ENCODE data around the gene PDE8A. TPM values are rescaled to one million over a fixed set of nuclear protein-coding genes. Genes with fewer than 3 reads are reported as not detected.

PDE8A gene
- total and polyA plus RNA-seq, 2 of the 4 experiments (the other 2 are of a cell fraction): 32.4 to 35.9 TPM

- Histone ChIP-seq H2AFZ (replicated peaks; ENCODE audit: low read length, poor library complexity) (no peak overlapping the region), H3K18ac (ENCODE audit: low read depth, low read length) (no peak overlapping the region), H2BK15ac (ENCODE audit: low read depth, low read length) (no peak overlapping the region), H3K23ac (ENCODE audit: low read depth, low read length) (no peak overlapping the region), H3K14ac (replicated peaks; ENCODE audit: low read depth, low read length) (no peak overlapping the region), H3K4ac (ENCODE audit: low read depth, low read length) (no peak overlapping the region), H3K27me3 (ENCODE audit: control insufficient read depth, insufficient read depth, low read length) (peaks cover 8% of the 10 kb centered on the region), H2AK5ac (ENCODE audit: low read depth, low read length) (no peak overlapping the region), H4K8ac (ENCODE audit: low read depth in 2 of 2, low read length in 2 of 2) (no peak overlapping the region), H4K20me1 (ENCODE audit: insufficient read depth, low read length) (no peaks in the 10 kb centered on the region), H3K79me1 (ENCODE audit: low read depth in 1 of 2, low read length in 2 of 2) (no peaks in the 10 kb centered on the region), H3K27ac (ENCODE audit: insufficient read depth, low read length) (no peak overlapping the region), H2BK20ac (ENCODE audit: low read depth, low read length) (no peak overlapping the region), H4K91ac (ENCODE audit: insufficient read depth, low read depth, low read length) (no peak overlapping the region), H3K9me1 (ENCODE audit: insufficient read depth, low read length) (no peaks in the 10 kb centered on the region), H2BK120ac (ENCODE audit: low read depth, low read length) (no peak overlapping the region), H3K56ac (ENCODE audit: extremely low read depth, insufficient read depth, low read length) (no peak overlapping the region), H3K4me3 (ENCODE audit: insufficient read depth, low read depth, low read length) (no peak overlapping the region), H3K36me3 (ENCODE audit: control insufficient read depth, insufficient read depth, low read length) (no peaks in the 10 kb centered on the region), H3K9me3 (ENCODE audit: control insufficient read depth, insufficient read depth, low read length) (0 out of 2 replicates have a peak, but pooled peaks cover 2% of the 10 kb centered on the region), H3K9ac (ENCODE audit: low read depth, low read length) (no peak overlapping the region), H2BK5ac (ENCODE audit: low read depth, low read length, poor library complexity, severe bottlenecking) (no peak overlapping the region), H2AK9ac (replicated peaks; ENCODE audit: low read depth, low read length, poor library complexity) (no peak overlapping the region), H4K5ac (ENCODE audit: low read depth, low read length) (no peak overlapping the region), H3K4me1 (ENCODE audit: control insufficient read depth, insufficient read depth, low read length) (no peaks in the 10 kb centered on the region), H3K4me2 (ENCODE audit: low read depth, low read length) (no peak overlapping the region)
- dilution Hi-C loops (cut with HindIII; ENCODE audit: low sequenced_read_pairs, unreplicated experiment) (no loop called here), intact Hi-C loops (cut with micrococcal nuclease) (no loop called here), in situ Hi-C loops (cut with MboI; ENCODE audit: low sequenced_read_pairs) (loop anchor here (25.0 kb wide), 1 partner anchor 131 kb away; no protein-coding TSS in a partner anchor)
- no peak for DNase-seq
- ATAC-seq (ENCODE audit: low read depth): no peak
- CTCF ChIA-PET: no interaction called here
- no CpG with 5 or more reads among the region's 1 CpG for WGBS, 2 experiments (ENCODE audit: extremely low coverage in 2 of 2, insufficient read length in 1 of 2)
- BruUV-seq (replicated peaks): no TSS peak
- no peak for TF ChIP-seq CHD1 (IDR thresholded peaks at IDR 0.05; ENCODE audit: low read depth, low read length)
- no peak for TF ChIP-seq USF2 (IDR thresholded peaks at IDR 0.05; ENCODE audit: low read depth, low read length)
- no peak for TF ChIP-seq RFX5 (IDR thresholded peaks at IDR 0.05; ENCODE audit: low read depth, low read length)
- no peak for TF ChIP-seq ELK1 (IDR thresholded peaks at IDR 0.05; ENCODE audit: borderline replicate concordance, low read depth, low read length)
- TF ChIP-seq SMC3 (IDR thresholded peaks at IDR 0.05; ENCODE audit: low read depth, low read length): no peak
- TF ChIP-seq MXI1 (IDR thresholded peaks at IDR 0.05; ENCODE audit: borderline replicate concordance, low read depth, low read length): no peak
- TF ChIP-seq FOS (IDR thresholded peaks at IDR 0.05; ENCODE audit: low read depth, low read length): no peak
- no peak for TF ChIP-seq MAFK (IDR thresholded peaks at IDR 0.05; ENCODE audit: low read depth, low read length)
- TF ChIP-seq CEBPB (IDR thresholded peaks at IDR 0.05; ENCODE audit: low read depth, low read length): no peak
- TF ChIP-seq RAD21 (IDR thresholded peaks at IDR 0.05; ENCODE audit: low read length): no peak
- no peak for TF ChIP-seq RCOR1 (IDR thresholded peaks at IDR 0.05; ENCODE audit: insufficient replicate concordance, low read length)
- POLR2A ChIA-PET (ENCODE audit: unreplicated experiment): no interaction called here
Observed at GRCh38 chr15:85155857-85156256, 174.2 kb downstream of the PDE8A start.
